Naive B cell (primary cell): Measurements from ENCODE around the gene TRAPPC3. TPM values are rescaled to one million over a fixed set of nuclear protein-coding genes. Genes with fewer than 3 reads are reported as not detected.
"Not testable (repeated sequence)": the region's sequence is repeated elsewhere in the genome, so short reads cannot be mapped to it uniquely, and the experiment has no call there.

ENCODE experiments used
- ATAC-seq, 2 donors: fragments of 150-1000 bp; cut with Tn5 transposase; 2 replicates each; pipeline ENCODE4 v1.10.0; 2021; ENCODE audit warnings: low read depth in 2 of 2, mild to moderate bottlenecking in 2 of 2, moderate library complexity in 2 of 2
- DNase-seq: peaks from one replicate; pipeline ENCODE4 v3.0.0; 2022
- H3K27ac Mint-ChIP-seq, 6 donors: one replicate each; pipeline ENCODE4 v1.8.0; 2020 to 2022; ENCODE audit warnings: mild to moderate bottlenecking in 6 of 6, mixed read lengths in 6 of 6, moderate library complexity in 5 of 6, inconsistent platforms in 2 of 6
- H3K27me3 Mint-ChIP-seq, 3 donors: one replicate each; pipeline ENCODE4 v1.8.0; 2021 to 2022; ENCODE audit warnings: mixed read lengths in 3 of 3, mild to moderate bottlenecking in 1 of 3
- H3K36me3 Mint-ChIP-seq, 2 donors: one replicate each; pipeline ENCODE4 v1.8.0; 2020 to 2022; ENCODE audit warnings: mixed read lengths in 2 of 2, inconsistent platforms in 1 of 2, mild to moderate bottlenecking in 1 of 2
- H3K4me1 Mint-ChIP-seq, 3 donors: one replicate each; pipeline ENCODE4 v1.8.0; 2020 to 2022; ENCODE audit warnings: mixed read lengths in 3 of 3, inconsistent platforms in 1 of 3, mild to moderate bottlenecking in 1 of 3, moderate library complexity in 1 of 3
- H3K4me3 Mint-ChIP-seq, 8 donors: one replicate each; pipeline ENCODE4 v1.8.0; 2020 to 2022; ENCODE audit warnings: mild to moderate bottlenecking in 8 of 8, mixed read lengths in 8 of 8, moderate library complexity in 8 of 8, inconsistent platforms in 2 of 8
- H3K9me3 Mint-ChIP-seq, 7 donors: one replicate each; pipeline ENCODE4 v1.8.0; 2020 to 2022; ENCODE audit warnings: mixed read lengths in 7 of 7, mild to moderate bottlenecking in 5 of 7, inconsistent platforms in 2 of 7, moderate library complexity in 1 of 7
- polyA plus RNA-seq, 6 donors: library from polyadenylated mRNA; unstranded; fragments of 300-500 nt; fragmentation: Illumina TruSeq; gene quantifications; one replicate each; pipeline ENCODE4 v1.2.3, GENCODE V29; 2021; ENCODE audit warnings: low read depth in 6 of 6

Gene TRAPPC3
- polyA plus RNA-seq, 6 donors from 2014 or later = 103 to 185 (median 109) TPM

GRCh38 chr1:36161641-36162531 lies 12.6 kb upstream of the TRAPPC3 start:
- H3K27ac Mint-ChIP-seq = peak overlapping the region; percentile 70 to 99 (median 98)
- ATAC-seq = peak; percentile 93

GRCh38 chr1:36160949-36161485 lies 11.7 kb upstream of the TRAPPC3 start:
- DNase-seq = peak; percentile 34

More at GRCh38 chr1:36161641-36162531, 12.6 kb upstream of the TRAPPC3 start:
- DNase-seq = peak; percentile 72
- H3K9me3 Mint-ChIP-seq = peaks cover 0 to 4% (median 0%) of the 10 kb centered on the region in 7 donors
- H3K27me3 Mint-ChIP-seq = no peaks in the 10 kb centered on the region
- H3K4me1 Mint-ChIP-seq = peaks cover 63 to 74% (median 69%) of the 10 kb centered on the region in 3 donors
- peak overlapping the region; percentile 75 to 91 (median 83) for H3K4me3 Mint-ChIP-seq
- H3K36me3 Mint-ChIP-seq = peaks cover 4 to 10% of the 10 kb centered on the region in 2 donors

GRCh38 chr1:36160388-36160948 lies 11.2 kb upstream of the TRAPPC3 start:
- Mint-ChIP-seq H3K27me3 (no peaks in the 10 kb centered on the region), H3K4me3 (peak overlapping the region in 6 of 8 donors; percentile 75 to 91 (median 83)), H3K36me3 (peaks cover 0 to 10% of the 10 kb centered on the region in 2 donors), H3K9me3 (peaks cover 0 to 4% (median 0%) of the 10 kb centered on the region in 7 donors), H3K4me1 (peaks cover 58 to 73% (median 67%) of the 10 kb centered on the region in 3 donors), H3K27ac (peak overlapping the region in 5 of 6 donors; percentile 67 to 98 (median 86))
- ATAC-seq (no peak), DNase-seq (no peak)

More at GRCh38 chr1:36160949-36161485, 11.7 kb upstream of the TRAPPC3 start:
- Mint-ChIP-seq H3K9me3 (peaks cover 0 to 4% (median 0%) of the 10 kb centered on the region in 7 donors), H3K27me3 (no peaks in the 10 kb centered on the region), H3K4me3 (peak overlapping the region; percentile 75 to 91 (median 83)), H3K4me1 (peaks cover 58 to 72% (median 67%) of the 10 kb centered on the region in 3 donors), H3K36me3 (peaks cover 0 to 10% of the 10 kb centered on the region in 2 donors), H3K27ac (peak overlapping the region; percentile 70 to 99 (median 98))
- ATAC-seq = no peak

GRCh38 chr1:36159614-36160387 lies 10.5 kb upstream of the TRAPPC3 start:
- H3K4me1 Mint-ChIP-seq = peaks cover 58 to 78% (median 73%) of the 10 kb centered on the region in 3 donors
- H3K36me3 Mint-ChIP-seq = peaks cover 0 to 9% of the 10 kb centered on the region in 2 donors
- peaks cover 0 to 4% (median 0%) of the 10 kb centered on the region in 7 donors for H3K9me3 Mint-ChIP-seq
- peak overlapping the region in 7 of 8 donors; percentile 1 to 91 (median 80) for H3K4me3 Mint-ChIP-seq
- H3K27ac Mint-ChIP-seq = peak overlapping the region in 5 of 6 donors; percentile 54 to 95 (median 89)
- no peak for ATAC-seq
- no peaks in the 10 kb centered on the region for H3K27me3 Mint-ChIP-seq
- no peak for DNase-seq

DNA sequence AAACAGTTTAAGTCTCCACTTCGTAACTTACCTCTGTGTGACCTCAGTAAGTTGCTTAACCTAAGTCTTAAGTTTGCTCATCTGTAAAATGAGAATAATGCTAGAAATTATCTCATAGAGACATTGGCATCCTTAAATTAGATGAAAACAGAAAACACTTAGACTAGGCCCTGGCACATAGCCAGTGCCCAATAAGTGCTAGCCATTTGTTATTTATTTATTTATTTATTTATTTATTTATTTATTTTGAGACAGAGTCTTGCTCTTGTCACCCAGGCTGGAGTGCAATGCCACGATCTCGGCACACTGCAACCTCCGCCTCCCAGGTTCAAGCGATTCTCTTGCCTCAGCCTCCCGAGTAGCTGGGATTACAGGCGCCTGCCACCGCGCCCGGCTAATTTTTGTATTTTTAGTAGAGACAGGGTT lies 9.6 kb upstream of the TRAPPC3 start:
- H3K27me3 Mint-ChIP-seq, H3K36me3 Mint-ChIP-seq, H3K9me3 Mint-ChIP-seq, ATAC-seq, DNase-seq: not testable (repeated sequence)
- H3K27ac Mint-ChIP-seq = peak overlapping the region in 2 of 6 donors; percentile 91 to 95
- H3K4me3 Mint-ChIP-seq = peak overlapping the region in 7 of 8 donors; percentile 14 to 93 (median 73)
- peaks cover 55 to 75% (median 73%) of the 10 kb centered on the region in 3 donors for H3K4me1 Mint-ChIP-seq

GRCh38 chr1:36157973-36158826 lies 8.9 kb upstream of the TRAPPC3 start:
- DNase-seq (no peak), ATAC-seq (no peak)
- Mint-ChIP-seq H3K4me3 (peak overlapping the region; percentile 45 to 94 (median 89)), H3K4me1 (peaks cover 55 to 74% (median 73%) of the 10 kb centered on the region in 3 donors), H3K9me3 (no peaks in the 10 kb centered on the region), H3K27me3 (no peaks in the 10 kb centered on the region), H3K27ac (peak overlapping the region; percentile 82 to 95 (median 90)), H3K36me3 (no peaks in the 10 kb centered on the region)

DNA sequence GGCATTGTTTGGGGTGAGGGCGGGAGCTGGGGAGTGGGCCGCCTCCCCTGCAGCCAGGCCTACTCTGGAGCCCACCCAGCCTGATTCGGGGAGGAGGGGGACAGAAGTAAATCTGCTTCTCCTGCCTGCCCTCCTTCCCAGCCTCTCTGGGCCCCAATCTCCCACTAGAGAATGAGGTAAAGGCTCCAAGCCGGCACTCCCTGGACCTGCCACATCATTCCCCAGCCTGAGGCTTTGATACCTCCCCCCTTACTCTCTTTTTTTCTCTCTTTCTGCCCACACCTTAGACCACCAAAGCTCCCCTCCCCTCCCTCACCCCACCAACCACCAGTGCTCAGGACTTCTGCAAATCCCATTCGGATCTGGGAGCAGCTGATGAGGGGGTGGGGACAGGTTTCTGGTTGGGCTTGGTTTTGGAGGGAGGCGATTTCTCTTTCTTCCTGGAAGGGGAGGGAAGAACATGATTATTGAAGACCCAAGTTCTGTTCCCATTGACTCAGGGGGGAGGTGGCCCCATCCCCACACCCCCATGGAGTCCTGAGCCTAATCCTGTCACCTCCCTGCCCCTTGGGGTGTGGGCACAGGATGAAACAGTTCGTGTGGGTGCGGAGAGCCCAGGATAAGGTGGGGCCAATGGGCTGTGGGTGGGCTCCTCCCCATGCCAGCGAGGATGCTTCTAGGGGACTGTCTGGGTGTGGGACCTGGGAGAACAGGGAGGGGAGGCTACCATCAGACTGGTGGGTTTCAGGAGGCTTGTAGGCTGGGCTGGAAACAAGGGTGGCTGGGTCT lies 8.0 kb upstream of the TRAPPC3 start:
- ATAC-seq (no peak), DNase-seq (no peak)
- no peaks in the 10 kb centered on the region for H3K27me3 Mint-ChIP-seq
- no peaks in the 10 kb centered on the region for H3K9me3 Mint-ChIP-seq
- H3K4me3 Mint-ChIP-seq = peak overlapping the region; percentile 73 to 94 (median 90)
- H3K27ac Mint-ChIP-seq = peak overlapping the region; percentile 87 to 95 (median 92)
- no peaks in the 10 kb centered on the region for H3K36me3 Mint-ChIP-seq
- H3K4me1 Mint-ChIP-seq = peaks cover 53 to 74% (median 65%) of the 10 kb centered on the region in 3 donors

DNA sequence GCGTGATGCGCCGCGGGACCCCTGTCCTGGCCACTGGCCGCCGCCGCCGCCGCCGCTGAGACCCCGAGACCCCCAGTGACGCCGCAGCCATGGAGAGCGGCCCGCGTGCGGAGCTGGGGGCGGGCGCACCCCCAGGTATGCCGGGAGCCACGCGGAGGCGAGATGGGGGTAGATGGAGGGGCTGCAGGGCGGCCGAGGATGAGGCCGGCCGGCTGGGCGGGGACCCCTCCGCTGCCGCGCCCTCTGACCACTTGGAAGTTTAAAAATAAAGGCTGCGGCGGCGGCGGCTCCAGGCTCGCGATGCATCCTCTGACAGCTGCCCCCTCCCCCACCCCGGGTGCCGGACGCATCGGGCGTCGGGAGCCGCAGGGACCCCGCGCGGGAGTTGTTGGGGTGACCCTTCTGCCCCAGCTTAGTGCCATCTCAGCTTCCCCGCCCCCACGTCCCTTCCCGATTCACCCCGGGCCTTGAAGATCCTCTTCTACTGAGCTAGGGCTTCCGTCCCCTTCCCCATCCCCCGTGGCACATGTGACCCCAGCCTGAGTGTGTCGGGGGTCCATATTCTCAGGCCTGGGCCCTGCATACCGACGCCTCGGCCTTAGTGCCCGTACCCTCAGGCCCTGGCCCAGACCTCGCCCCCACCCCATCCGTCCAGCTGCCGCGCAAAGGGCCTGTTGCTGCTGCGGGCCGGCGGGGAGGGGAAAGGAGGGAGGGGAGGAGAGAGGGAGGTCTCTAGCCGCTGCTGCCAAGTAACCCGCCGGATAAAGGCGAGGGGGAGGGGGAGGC lies 7.2 kb upstream of the TRAPPC3 start:
- peak; percentile 4 to 7 for ATAC-seq
- H3K27ac Mint-ChIP-seq = peak overlapping the region in 5 of 6 donors; percentile 72 to 95 (median 91)

GRCh38 chr1:36155408-36156328 lies 6.4 kb upstream of the TRAPPC3 start, which contains the start of gene MAP7D1:
MAP7D1 (plus strand) TSS chr1:36156160; CDS start chr1:36156418, 258 bp downstream.
- no peaks in the 10 kb centered on the region for H3K9me3 Mint-ChIP-seq
- H3K36me3 Mint-ChIP-seq = no peaks in the 10 kb centered on the region
- H3K4me1 Mint-ChIP-seq = peaks cover 53 to 74% (median 66%) of the 10 kb centered on the region in 3 donors
- H3K4me3 Mint-ChIP-seq = peak within 1 kb of the TSS; percentile 83 to 94 (median 92)
- H3K27ac Mint-ChIP-seq = peak within 1 kb of the TSS; percentile 89 to 99 (median 96)
- ATAC-seq = peak; percentile 81
- DNase-seq = peak; percentile 90
- H3K27me3 Mint-ChIP-seq = no peaks in the 10 kb centered on the region

More for the DNA sequence above, 7.2 kb upstream of the TRAPPC3 start:
- DNase-seq = peak; percentile 46
- Mint-ChIP-seq H3K4me3 (peak overlapping the region; percentile 73 to 94 (median 90)), H3K36me3 (no peaks in the 10 kb centered on the region), H3K9me3 (no peaks in the 10 kb centered on the region), H3K4me1 (peaks cover 53 to 74% (median 64%) of the 10 kb centered on the region in 3 donors), H3K27me3 (no peaks in the 10 kb centered on the region)
